ENCODE data around the gene SAMD7. TPM values are rescaled to one million over a fixed set of nuclear protein-coding genes. Genes with fewer than 3 reads are reported as not detected.

SAMD7 gene
- total RNA-seq, 1 experiment from 2014 or later: not detected

- CTCF ChIA-PET: no interaction called here
These were observed 46.1 kb upstream of the SAMD7 start for GRCh38 chr3:169865176-169865767.

GRCh38 chr3:169867584-169868210 lies 43.7 kb upstream of the SAMD7 start:
- Mint-ChIP-seq H3K9me3 (no peaks in the 10 kb centered on the region), H3K4me1 (peaks cover 12% of the 10 kb centered on the region), H3K4me3 (no peak overlapping the region), H3K36me3 (no peaks in the 10 kb centered on the region), H3K27ac (no peak overlapping the region), H3K27me3 (ENCODE audit: low read depth) (no peaks in the 10 kb centered on the region)
- DNase-seq (ENCODE audit: low spot score) (no peak), ATAC-seq (no peak)
- POLR2A ChIA-PET: no interaction called here
- CTCF ChIA-PET: interaction anchor here (0.7 to 1.7 kb wide), 2 partner anchors 10 to 98 kb away, joined by 3 read pairs; no protein-coding TSS in a partner anchor
- TF ChIP-seq JAZF1 (CRISPR knock-in tag; IDR thresholded peaks at IDR 0.05) (no peak), E2F4 (CRISPR knock-in tag; IDR thresholded peaks at IDR 0.05; ENCODE audit: borderline replicate concordance, low read depth) (no peak), FOXJ3 (CRISPR knock-in tag; IDR thresholded peaks at IDR 0.05; ENCODE audit: borderline replicate concordance) (no peak), MYBL2 (CRISPR knock-in tag; IDR thresholded peaks at IDR 0.05) (no peak), ZNF263 (CRISPR knock-in tag; IDR thresholded peaks at IDR 0.05; ENCODE audit: low read depth) (no peak), ATF3 (CRISPR knock-in tag; conservative IDR thresholded peaks at IDR 0.05) (no peak), ZNF121 (CRISPR knock-in tag; IDR thresholded peaks at IDR 0.05) (no peak)

More at GRCh38 chr3:169865176-169865767, 46.1 kb upstream of the SAMD7 start:
- POLR2A ChIA-PET: no interaction called here
- H3K4me1 Mint-ChIP-seq: peaks cover 17% of the 10 kb centered on the region
- no peaks in the 10 kb centered on the region for H3K36me3 Mint-ChIP-seq
- no peak for TF ChIP-seq MLX (CRISPR knock-in tag; IDR thresholded peaks at IDR 0.05)
- TF ChIP-seq TEAD1 (CRISPR knock-in tag; IDR thresholded peaks at IDR 0.05): no peak
- no peak for TF ChIP-seq NFATC4 (CRISPR knock-in tag; IDR thresholded peaks at IDR 0.05)
- no peak for TF ChIP-seq ZNF219 (CRISPR knock-in tag; IDR thresholded peaks at IDR 0.05; ENCODE audit: borderline replicate concordance)
- TF ChIP-seq ELF4 (CRISPR knock-in tag; IDR thresholded peaks at IDR 0.05; ENCODE audit: low read depth): no peak
- no peak for TF ChIP-seq MXD4 (CRISPR knock-in tag; IDR thresholded peaks at IDR 0.05; ENCODE audit: borderline replicate concordance)
- TF ChIP-seq ZSCAN18 (CRISPR knock-in tag; IDR thresholded peaks at IDR 0.05): no peak
- no peak for TF ChIP-seq NR1H2 (CRISPR knock-in tag; IDR thresholded peaks at IDR 0.05)
- no peak for TF ChIP-seq TP53 (CRISPR knock-in tag; IDR thresholded peaks at IDR 0.05)
- TF ChIP-seq ZNF317 (CRISPR knock-in tag; IDR thresholded peaks at IDR 0.05; ENCODE audit: borderline replicate concordance, low read depth): no peak
- TF ChIP-seq RELA (CRISPR knock-in tag; IDR thresholded peaks at IDR 0.05; ENCODE audit: borderline replicate concordance): no peak
- no peak for TF ChIP-seq CDX4 (CRISPR knock-in tag; IDR thresholded peaks at IDR 0.05; ENCODE audit: borderline replicate concordance)
- no peak for TF ChIP-seq SMAD3 (CRISPR knock-in tag; IDR thresholded peaks at IDR 0.05; ENCODE audit: borderline replicate concordance)
- TF ChIP-seq MAX (CRISPR knock-in tag; IDR thresholded peaks at IDR 0.05): no peak
- no peak for TF ChIP-seq NR2C2 (CRISPR knock-in tag; IDR thresholded peaks at IDR 0.05)
- TF ChIP-seq GRHL2 (CRISPR knock-in tag; IDR thresholded peaks at IDR 0.05; ENCODE audit: insufficient replicate concordance, severe bottlenecking): no peak
- no peak for TF ChIP-seq MYBL2 (CRISPR knock-in tag; IDR thresholded peaks at IDR 0.05)
- TF ChIP-seq RORB (CRISPR knock-in tag; IDR thresholded peaks at IDR 0.05): no peak
- TF ChIP-seq STAT6 (CRISPR knock-in tag; conservative IDR thresholded peaks at IDR 0.05; ENCODE audit: low read depth): no peak
- TF ChIP-seq NFYB (CRISPR knock-in tag; conservative IDR thresholded peaks at IDR 0.05; ENCODE audit: low read depth): no peak
- no peak overlapping the region for H3K4me3 Mint-ChIP-seq
- DNase-seq (ENCODE audit: low spot score) (no peak), ATAC-seq (no peak)
- H3K27me3 Mint-ChIP-seq (ENCODE audit: low read depth): no peaks in the 10 kb centered on the region
- no peaks in the 10 kb centered on the region for H3K9me3 Mint-ChIP-seq
- no peak overlapping the region for H3K27ac Mint-ChIP-seq

Data from WTC11 (cell line).